HG03139 (cell line): ENCODE measurements around the gene NKG7.

Experiments used
- ATAC-seq: cut with Tn5 transposase; IDR thresholded peaks from one replicate; pipeline ENCODE4 v1.9.1; 2021; ENCODE audit not compliant: unreplicated experiment

NKG7 gene

GRCh38 chr19:51338563-51339312 lies 33.7 kb downstream of the NKG7 start:
- ATAC-seq, result no peak

GRCh38 chr19:51337861-51338562 lies 34.4 kb downstream of the NKG7 start:
- ATAC-seq, result no peak

GRCh38 chr19:51337141-51337860 lies 35.2 kb downstream of the NKG7 start:
- ATAC-seq, result no peak

GRCh38 chr19:51333836-51334460 lies 38.5 kb downstream of the NKG7 start:
- ATAC-seq, result no peak

GRCh38 chr19:51331716-51332115 lies 40.7 kb downstream of the NKG7 start:
- ATAC-seq, result no peak

- no peak for ATAC-seq
Observed at GRCh38 chr19:51331193-51331592, 41.3 kb downstream of the NKG7 start.

- ATAC-seq, result no peak
Observed at GRCh38 chr19:51330366-51330765, 42.1 kb downstream of the NKG7 start.

- ATAC-seq, result no peak
Observed at GRCh38 chr19:51329411-51329810, 43.0 kb downstream of the NKG7 start.

GRCh38 chr19:51327066-51328001 lies 45.1 kb downstream of the NKG7 start:
- no peak for ATAC-seq

- no peak for ATAC-seq
Observed at GRCh38 chr19:51326216-51327065, 46.0 kb downstream of the NKG7 start.

- ATAC-seq, result no peak
Observed at GRCh38 chr19:51325161-51325976, 47.1 kb downstream of the NKG7 start.

- no peak for ATAC-seq
Observed at GRCh38 chr19:51324167-51324481, 48.3 kb downstream of the NKG7 start.

- no peak for ATAC-seq
Observed at GRCh38 chr19:51323481-51324166, 48.8 kb downstream of the NKG7 start.

- no peak for ATAC-seq
Observed at GRCh38 chr19:51321799-51322198, 50.7 kb downstream of the NKG7 start.
